H9 (cell line): ENCODE results near the gene ATP2C1. TPM values are rescaled to one million over a fixed set of nuclear protein-coding genes. Genes with fewer than 3 reads are reported as not detected.
A peak's percentile ranks its signal among the peaks of the same experiment; 100 is the strongest.

Experiments
- DNase-seq: peaks from one replicate; pipeline ENCODE4 v3.0.0-alpha.2; 2017
- H2AFZ ChIP-seq: one replicate; pipeline ENCODE4 v1.6.1; 2013; ENCODE audit warnings: mild to moderate bottlenecking, low read length, control low read depth, moderate library complexity
- H2AK5ac ChIP-seq: 2 replicates; pipeline ENCODE4 v1.6.1; 2013; ENCODE audit warnings: low read length, control low read depth, mixed read lengths; ENCODE audit not compliant: insufficient read length
- H2BK120ac ChIP-seq: one replicate; pipeline ENCODE4 v1.6.1; 2013; ENCODE audit warnings: low read depth, mild to moderate bottlenecking, low read length, control low read depth, inconsistent platforms; ENCODE audit not compliant: poor library complexity, severe bottlenecking
- H2BK12ac ChIP-seq: 2 replicates; pipeline ENCODE4 v1.6.1; 2013; ENCODE audit warnings: low read length, control low read depth, mixed read lengths, low read depth; ENCODE audit not compliant: insufficient read length
- H2BK15ac ChIP-seq: 2 replicates; pipeline ENCODE4 v1.6.1; 2013; ENCODE audit warnings: low read depth, low read length, control low read depth
- H2BK20ac ChIP-seq: one replicate; pipeline ENCODE4 v1.6.1; 2013; ENCODE audit warnings: low read depth, mild to moderate bottlenecking, low read length, control low read depth, inconsistent platforms; ENCODE audit not compliant: poor library complexity, severe bottlenecking
- H2BK5ac ChIP-seq: 2 replicates; pipeline ENCODE4 v1.6.1; 2013; ENCODE audit warnings: low read length, control low read depth, mixed read lengths; ENCODE audit not compliant: insufficient read length
- H3K14ac ChIP-seq: 2 replicates; pipeline ENCODE4 v1.6.1; 2013; ENCODE audit warnings: low read length, control low read depth; ENCODE audit not compliant: insufficient read depth
- H3K18ac ChIP-seq: 2 replicates; pipeline ENCODE4 v1.6.1; 2013; ENCODE audit warnings: low read depth, mild to moderate bottlenecking, mixed read lengths, low read length, control low read depth; ENCODE audit not compliant: insufficient read length
- H3K23ac ChIP-seq: 2 replicates; pipeline ENCODE4 v1.6.1; 2013; ENCODE audit warnings: low read length, control low read depth, mixed read lengths, low read depth; ENCODE audit not compliant: insufficient read length
- H3K23me2 ChIP-seq: 2 replicates; pipeline ENCODE4 v1.6.1; 2013; ENCODE audit warnings: low read depth, mild to moderate bottlenecking, mixed read lengths, low read length, control low read depth; ENCODE audit not compliant: insufficient read length, poor library complexity, severe bottlenecking
- H3K27ac ChIP-seq: 2 replicates; pipeline ENCODE4 v1.5.1; 2013; ENCODE audit warnings: low read length, control low read depth, mixed read lengths, low read depth; ENCODE audit not compliant: insufficient read length
- H3K27me3 ChIP-seq: 2 replicates; pipeline ENCODE4 v1.6.1; 2013; ENCODE audit warnings: low read length, control low read depth, inconsistent platforms; ENCODE audit not compliant: insufficient read depth
- H3K4ac ChIP-seq: 2 replicates; pipeline ENCODE4 v1.6.1; 2013; ENCODE audit warnings: low read depth, mild to moderate bottlenecking, control low read depth, inconsistent platforms, low read length, moderate library complexity
- H3K4me1 ChIP-seq: 2 replicates; pipeline ENCODE4 v1.6.1; 2013; ENCODE audit warnings: low read length, control low read depth, inconsistent platforms; ENCODE audit not compliant: insufficient read depth
- H3K4me2 ChIP-seq: 2 replicates; pipeline ENCODE4 v1.6.1; 2013; ENCODE audit warnings: low read length, control low read depth, mixed read lengths; ENCODE audit not compliant: insufficient read length, insufficient read depth
- H3K56ac ChIP-seq: 2 replicates; pipeline ENCODE4 v1.6.1; 2013; ENCODE audit warnings: low read depth, mild to moderate bottlenecking, mixed read lengths, low read length, control low read depth; ENCODE audit not compliant: insufficient read length
- H3K79me1 ChIP-seq: 2 replicates; pipeline ENCODE4 v1.6.1; 2013; ENCODE audit warnings: low read depth, mild to moderate bottlenecking, moderate library complexity, low read length, control low read depth, inconsistent platforms; ENCODE audit not compliant: insufficient read depth, poor library complexity, severe bottlenecking
- H3K79me2 ChIP-seq: 2 replicates; pipeline ENCODE4 v1.6.1; 2013; ENCODE audit warnings: low read length, control low read depth, inconsistent platforms; ENCODE audit not compliant: insufficient read depth
- H3K9ac ChIP-seq: 2 replicates; pipeline ENCODE4 v1.6.1; 2013; ENCODE audit warnings: low read length, control low read depth, mixed read lengths; ENCODE audit not compliant: insufficient read length; ENCODE audit errors: extremely low read depth
- H3K9me3 ChIP-seq: one replicate; pipeline ENCODE4 v1.6.1; 2013; ENCODE audit warnings: low read depth, low read length, inconsistent platforms; ENCODE audit not compliant: control insufficient read depth
- H3T11ph ChIP-seq: one replicate; pipeline ENCODE4 v1.6.1; 2013; ENCODE audit warnings: mild to moderate bottlenecking, low read length, control low read depth, inconsistent platforms
- H4K20me1 ChIP-seq: one replicate; pipeline ENCODE4 v1.6.1; 2013; ENCODE audit not compliant: control insufficient read depth, insufficient read length, insufficient read depth
- H4K5ac ChIP-seq: 2 replicates; pipeline ENCODE4 v1.6.1; 2013; ENCODE audit warnings: low read depth, mild to moderate bottlenecking, mixed read lengths, low read length, control low read depth; ENCODE audit not compliant: insufficient read length
- H4K8ac ChIP-seq: replicated peaks from 2 replicates; pipeline ENCODE4 v1.6.1; 2013; ENCODE audit warnings: low read length, control low read depth, mixed read lengths, low read depth; ENCODE audit not compliant: insufficient read length
- H4K91ac ChIP-seq: 2 replicates; pipeline ENCODE4 v1.6.1; 2013; ENCODE audit warnings: low read depth, mild to moderate bottlenecking, moderate library complexity, mixed read lengths, low read length, control low read depth; ENCODE audit not compliant: insufficient read length
- H3K27ac Mint-ChIP-seq, 3 experiments: 2 replicates in 2 of 3; 3 replicates in 1 of 3; pipeline ENCODE4 v1.8.0; 2020 to 2021; ENCODE audit warnings: mixed read lengths in 3 of 3, mild to moderate bottlenecking in 1 of 3, moderate library complexity in 1 of 3
- H3K27me3 Mint-ChIP-seq: 2 replicates; pipeline ENCODE4 v1.8.0; 2021; ENCODE audit warnings: low read depth, mild to moderate bottlenecking, moderate library complexity, mixed read lengths
- H3K36me3 Mint-ChIP-seq, 3 experiments: 2 replicates in 2 of 3; 3 replicates in 1 of 3; pipeline ENCODE4 v1.8.0; 2020 to 2021; ENCODE audit warnings: low read depth in 3 of 3, mixed read lengths in 3 of 3; ENCODE audit not compliant: insufficient read depth in 1 of 3
- H3K4me1 Mint-ChIP-seq, 2 experiments: 2 replicates each; pipeline ENCODE4 v1.8.0; 2020; ENCODE audit warnings: mixed read lengths in 2 of 2
- H3K4me3 Mint-ChIP-seq, 2 experiments: 2 replicates in 1 of 2; 3 replicates in 1 of 2; pipeline ENCODE4 v1.8.0; 2020 to 2021; ENCODE audit warnings: mild to moderate bottlenecking in 2 of 2, mixed read lengths in 2 of 2, moderate library complexity in 1 of 2
- H3K9me3 Mint-ChIP-seq, 2 experiments: 2 replicates in 1 of 2; 3 replicates in 1 of 2; pipeline ENCODE4 v1.8.0; 2020; ENCODE audit warnings: mild to moderate bottlenecking in 2 of 2, mixed read lengths in 2 of 2, moderate library complexity in 1 of 2
- WGBS: extraction: QIAGEN DNeasy Blood & Tissue Kit; methylation state at CpG from one replicate; pipeline ENCODE4 v1.1.7; 2013; ENCODE audit warnings: missing lambda C conversion rate, low lambda C conversion rate, mixed read lengths; ENCODE audit not compliant: insufficient read length; ENCODE audit errors: extremely low coverage; 5-methylcytosine and 5-hydroxymethylcytosine counted together
- total RNA-seq: library from RNA; stranded (reverse); gene quantifications from 2 replicates; pipeline ENCODE4 v1.2.1, GENCODE V29; 2021
- TF ChIP-seq, protein P1 (sequence below): fragments of 200-600 bp; sonication (generic); conservative IDR thresholded peaks from 3 replicates; pipeline ENCODE4 v1.8.0; 2021; ENCODE audit warnings: antibody characterized with exemption, mild to moderate bottlenecking

Gene ATP2C1
- total RNA-seq, 1 experiment from 2014 or later = 65.5 TPM

DNA sequence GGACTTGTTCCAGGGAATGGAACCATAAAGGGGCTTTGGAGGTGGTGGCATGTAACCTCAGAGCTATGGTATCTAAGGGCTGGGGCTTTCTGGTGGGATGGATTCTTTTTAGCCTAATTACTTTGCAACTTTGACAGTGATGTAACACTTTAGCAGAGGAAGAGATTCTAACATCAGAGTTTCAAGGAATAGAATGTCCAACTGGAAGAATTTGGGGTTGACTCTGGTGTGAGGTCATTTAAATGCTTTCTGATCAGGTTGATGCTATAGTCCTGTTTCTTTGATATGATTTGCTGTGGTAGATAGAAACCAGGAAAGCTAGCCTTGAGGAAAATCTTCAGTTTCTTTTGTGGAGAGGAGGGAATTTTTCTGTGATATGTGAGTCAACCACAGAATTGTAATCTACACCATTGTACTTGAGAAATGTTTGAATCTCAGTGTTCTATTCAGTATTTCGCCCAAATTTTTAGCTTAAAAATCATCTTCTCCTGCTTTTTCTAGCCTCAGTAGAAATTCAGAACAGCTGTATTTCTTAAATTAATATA is 40.0 kb downstream of the ATP2C1 start:
- TF ChIP-seq, protein P1, sequence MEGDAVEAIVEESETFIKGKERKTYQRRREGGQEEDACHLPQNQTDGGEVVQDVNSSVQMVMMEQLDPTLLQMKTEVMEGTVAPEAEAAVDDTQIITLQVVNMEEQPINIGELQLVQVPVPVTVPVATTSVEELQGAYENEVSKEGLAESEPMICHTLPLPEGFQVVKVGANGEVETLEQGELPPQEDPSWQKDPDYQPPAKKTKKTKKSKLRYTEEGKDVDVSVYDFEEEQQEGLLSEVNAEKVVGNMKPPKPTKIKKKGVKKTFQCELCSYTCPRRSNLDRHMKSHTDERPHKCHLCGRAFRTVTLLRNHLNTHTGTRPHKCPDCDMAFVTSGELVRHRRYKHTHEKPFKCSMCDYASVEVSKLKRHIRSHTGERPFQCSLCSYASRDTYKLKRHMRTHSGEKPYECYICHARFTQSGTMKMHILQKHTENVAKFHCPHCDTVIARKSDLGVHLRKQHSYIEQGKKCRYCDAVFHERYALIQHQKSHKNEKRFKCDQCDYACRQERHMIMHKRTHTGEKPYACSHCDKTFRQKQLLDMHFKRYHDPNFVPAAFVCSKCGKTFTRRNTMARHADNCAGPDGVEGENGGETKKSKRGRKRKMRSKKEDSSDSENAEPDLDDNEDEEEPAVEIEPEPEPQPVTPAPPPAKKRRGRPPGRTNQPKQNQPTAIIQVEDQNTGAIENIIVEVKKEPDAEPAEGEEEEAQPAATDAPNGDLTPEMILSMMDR = no peak
- Histone ChIP-seq H3K9ac (no peak overlapping the region), H3K4ac (no peak overlapping the region), H4K91ac (no peak overlapping the region), H2BK120ac (no peak overlapping the region), H2AFZ (no peak overlapping the region), H2BK5ac (no peak overlapping the region), H3K23me2 (no peaks in the 10 kb centered on the region), H4K20me1 (no peaks in the 10 kb centered on the region), H3K9me3 (no peaks in the 10 kb centered on the region), H4K8ac (no peak overlapping the region), H3K18ac (no peak overlapping the region), H3K4me2 (no peak overlapping the region), H3T11ph (no peak overlapping the region), H2BK12ac (no peak overlapping the region), H2AK5ac (no peak overlapping the region), H3K79me1 (no peaks in the 10 kb centered on the region), H2BK20ac (no peak overlapping the region), H3K79me2 (no peaks in the 10 kb centered on the region; the same call in 1 of the 2 replicates), H3K4me1 (no peaks in the 10 kb centered on the region), H3K14ac (no peak overlapping the region), H3K27ac (no peak overlapping the region), H3K56ac (no peak overlapping the region), H3K27me3 (no peaks in the 10 kb centered on the region), H4K5ac (no peak overlapping the region), H2BK15ac (no peak overlapping the region), H3K23ac (no peak overlapping the region)
- no peak overlapping the region for H3K4me3 Mint-ChIP-seq
- WGBS = no CpG with 5 or more reads among the region's 1 CpG
- H3K9me3 Mint-ChIP-seq = no peaks in the 10 kb centered on the region
- no peak for DNase-seq
- no peaks in the 10 kb centered on the region for H3K27me3 Mint-ChIP-seq
- peak overlapping the region in 2 of 3 experiments; percentile 27 to 64; a peak in 3 of 7 replicates for H3K27ac Mint-ChIP-seq
- peaks cover 2 to 3% of the 10 kb centered on the region in 2 experiments; a peak in 2 of 4 replicates for H3K4me1 Mint-ChIP-seq
- peaks cover 2 to 15% (median 12%) of the 10 kb centered on the region in 3 experiments; a peak in 6 of 7 replicates for H3K36me3 Mint-ChIP-seq
